ENCODE measurements around the gene RBPMS2.
A peak's percentile ranks its signal among the peaks of the same experiment; 100 is the strongest.

The RBPMS2 gene

DNA sequence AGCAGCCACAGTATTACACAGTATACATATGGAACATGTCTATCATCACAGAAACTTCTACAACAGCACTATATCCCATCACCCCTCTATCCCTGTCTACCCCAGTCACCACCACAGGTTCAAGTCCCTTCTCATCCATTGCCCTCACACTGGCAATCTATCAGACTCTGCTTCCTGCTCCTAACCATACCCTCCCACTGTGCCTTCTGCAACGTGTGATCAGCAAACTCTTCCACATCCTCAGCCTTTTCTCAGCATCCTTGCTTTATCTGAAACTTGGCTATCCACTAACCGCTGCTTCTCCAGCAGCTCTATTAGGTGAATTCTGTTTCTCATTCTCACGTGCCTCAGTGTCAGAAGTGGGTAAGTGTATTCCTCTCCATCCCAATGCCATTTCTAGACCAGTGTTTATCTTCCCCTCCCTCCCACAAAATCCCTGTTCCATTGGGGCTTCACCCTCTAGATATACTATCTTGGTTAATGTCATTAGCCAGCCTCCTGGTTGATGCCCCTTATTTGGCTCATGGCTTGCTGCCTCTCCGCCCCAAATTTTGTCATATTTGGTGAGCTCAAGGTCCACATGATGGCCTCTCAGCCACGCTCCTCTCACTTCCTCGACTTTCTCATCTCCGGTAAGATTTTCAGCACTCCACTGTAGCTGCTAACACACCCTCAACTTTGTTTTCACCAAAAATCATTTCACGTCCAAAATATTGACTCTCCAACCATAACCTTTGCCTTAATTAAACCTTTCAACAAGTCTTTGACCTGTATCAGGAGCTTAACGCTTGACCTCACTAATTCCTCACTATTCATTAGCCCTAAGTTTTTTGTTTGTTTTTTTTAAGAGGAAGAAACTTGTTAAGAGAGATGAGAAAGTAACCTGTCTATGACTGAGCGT, 69.1 kb downstream of the RBPMS2 start:
- H3K27me3 ChIP-seq (ENCODE audit: insufficient read depth, low read length, poor library complexity) = no peaks in the 10 kb centered on the region
- DNase-seq (no peak), ATAC-seq (ENCODE audit: insufficient read depth, low read depth) (no peak)
- H3K4me2 ChIP-seq (ENCODE audit: insufficient read depth, low read length) = no peak overlapping the region
- H3K79me2 ChIP-seq (ENCODE audit: insufficient read depth, low read length) = peaks cover 17% of the 10 kb centered on the region
- H3K4me1 ChIP-seq (ENCODE audit: insufficient read depth, low read length) = peaks cover 19% of the 10 kb centered on the region
- H3K9ac ChIP-seq (ENCODE audit: low read depth, low read length) = no peak overlapping the region
- no peak for TF ChIP-seq EZH2 (IDR thresholded peaks at IDR 0.05; ENCODE audit: borderline replicate concordance, low read depth, low read length, severe bottlenecking)
- TF ChIP-seq, protein P1, sequence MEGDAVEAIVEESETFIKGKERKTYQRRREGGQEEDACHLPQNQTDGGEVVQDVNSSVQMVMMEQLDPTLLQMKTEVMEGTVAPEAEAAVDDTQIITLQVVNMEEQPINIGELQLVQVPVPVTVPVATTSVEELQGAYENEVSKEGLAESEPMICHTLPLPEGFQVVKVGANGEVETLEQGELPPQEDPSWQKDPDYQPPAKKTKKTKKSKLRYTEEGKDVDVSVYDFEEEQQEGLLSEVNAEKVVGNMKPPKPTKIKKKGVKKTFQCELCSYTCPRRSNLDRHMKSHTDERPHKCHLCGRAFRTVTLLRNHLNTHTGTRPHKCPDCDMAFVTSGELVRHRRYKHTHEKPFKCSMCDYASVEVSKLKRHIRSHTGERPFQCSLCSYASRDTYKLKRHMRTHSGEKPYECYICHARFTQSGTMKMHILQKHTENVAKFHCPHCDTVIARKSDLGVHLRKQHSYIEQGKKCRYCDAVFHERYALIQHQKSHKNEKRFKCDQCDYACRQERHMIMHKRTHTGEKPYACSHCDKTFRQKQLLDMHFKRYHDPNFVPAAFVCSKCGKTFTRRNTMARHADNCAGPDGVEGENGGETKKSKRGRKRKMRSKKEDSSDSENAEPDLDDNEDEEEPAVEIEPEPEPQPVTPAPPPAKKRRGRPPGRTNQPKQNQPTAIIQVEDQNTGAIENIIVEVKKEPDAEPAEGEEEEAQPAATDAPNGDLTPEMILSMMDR (IDR thresholded peaks at IDR 0.05; ENCODE audit: borderline replicate concordance, extremely low read depth, low read length, poor library complexity, severe bottlenecking) = no peak
- H4K20me1 ChIP-seq (ENCODE audit: insufficient read depth, low read length) = no peaks in the 10 kb centered on the region
- H3K27ac ChIP-seq (ENCODE audit: low read length) = no peak overlapping the region
- H3K4me3 ChIP-seq (ENCODE audit: low read depth in 1 of 2, low read length in 2 of 2) = no peak overlapping the region
- no peaks in the 10 kb centered on the region for H3K36me3 ChIP-seq (ENCODE audit: insufficient read depth, low read length)
- no peaks in the 10 kb centered on the region for H3K9me3 ChIP-seq (ENCODE audit: insufficient read depth, low read length, severe bottlenecking)
- no peak overlapping the region for H2AFZ ChIP-seq (ENCODE audit: low read depth, low read length)

DNA sequence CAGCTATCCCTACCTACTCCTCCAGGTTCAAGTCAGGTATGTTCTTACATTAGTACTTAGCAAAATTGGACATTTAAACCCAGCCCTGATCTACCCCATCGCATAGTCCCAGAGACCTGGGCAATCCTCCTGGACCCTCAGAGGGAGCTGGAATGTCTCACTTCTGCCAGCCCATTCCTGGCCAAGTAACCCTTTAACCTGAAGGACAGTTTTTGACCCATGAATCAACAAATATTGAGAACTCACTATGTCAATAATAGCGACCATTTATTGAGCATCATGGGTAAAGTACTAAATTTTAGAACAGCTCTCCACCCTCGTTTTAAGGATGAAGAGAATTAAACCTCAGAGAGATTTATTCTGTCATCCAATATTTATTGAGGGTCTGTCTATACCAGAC, 70.4 kb downstream of the RBPMS2 start:
- DNase-seq (no peak), ATAC-seq (ENCODE audit: insufficient read depth, low read depth) (no peak)
- Histone ChIP-seq H3K4me3 (ENCODE audit: low read depth in 1 of 2, low read length in 2 of 2) (no peak overlapping the region), H3K4me2 (ENCODE audit: insufficient read depth, low read length) (no peak overlapping the region), H2AFZ (ENCODE audit: low read depth, low read length) (no peak overlapping the region), H3K4me1 (ENCODE audit: insufficient read depth, low read length) (peaks cover 32% of the 10 kb centered on the region), H3K79me2 (ENCODE audit: insufficient read depth, low read length) (peaks cover 30% of the 10 kb centered on the region), H3K9ac (ENCODE audit: low read depth, low read length) (no peak overlapping the region), H3K27me3 (ENCODE audit: insufficient read depth, low read length, poor library complexity) (no peaks in the 10 kb centered on the region), H3K27ac (ENCODE audit: low read length) (no peak overlapping the region), H3K9me3 (ENCODE audit: insufficient read depth, low read length, severe bottlenecking) (no peaks in the 10 kb centered on the region), H3K36me3 (ENCODE audit: insufficient read depth, low read length) (peaks cover 5% of the 10 kb centered on the region; the same call in 1 of the 2 replicates), H4K20me1 (ENCODE audit: insufficient read depth, low read length) (peaks cover 6% of the 10 kb centered on the region)
- no peak for TF ChIP-seq EZH2 (IDR thresholded peaks at IDR 0.05; ENCODE audit: borderline replicate concordance, low read depth, low read length, severe bottlenecking)
- TF ChIP-seq, protein P1 (IDR thresholded peaks at IDR 0.05; ENCODE audit: borderline replicate concordance, extremely low read depth, low read length, poor library complexity, severe bottlenecking) = no peak

DNA sequence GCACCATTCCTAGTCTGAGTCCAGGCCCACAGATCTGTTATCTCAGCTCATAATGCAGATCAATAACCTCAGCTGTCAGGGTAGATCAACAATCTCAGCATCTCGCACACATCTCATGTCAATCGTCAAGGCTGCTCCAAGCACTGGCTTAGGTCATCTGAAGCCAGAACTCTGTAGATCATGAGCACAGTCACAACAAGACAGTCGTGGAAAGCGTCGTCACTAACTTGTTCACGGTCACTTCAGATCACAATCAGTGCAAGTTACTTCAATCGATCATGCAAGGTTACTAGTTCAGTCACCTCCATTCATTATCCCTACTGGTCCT, 71.8 kb downstream of the RBPMS2 start:
- TF ChIP-seq, protein P1 (IDR thresholded peaks at IDR 0.05; ENCODE audit: borderline replicate concordance, extremely low read depth, low read length, poor library complexity, severe bottlenecking) = no peak
- no peak for TF ChIP-seq EZH2 (IDR thresholded peaks at IDR 0.05; ENCODE audit: borderline replicate concordance, low read depth, low read length, severe bottlenecking)
- no peak for DNase-seq
- Histone ChIP-seq H2AFZ (ENCODE audit: low read depth, low read length) (peak overlapping the region; percentile 79), H3K4me3 (ENCODE audit: low read depth in 1 of 2, low read length in 2 of 2) (peak overlapping the region; percentile 73 to 79; a peak in 3 of 4 replicates), H3K27me3 (ENCODE audit: insufficient read depth, low read length, poor library complexity) (no peaks in the 10 kb centered on the region), H3K36me3 (ENCODE audit: insufficient read depth, low read length) (peaks cover 9% of the 10 kb centered on the region; the same call in 1 of the 2 replicates), H3K4me1 (ENCODE audit: insufficient read depth, low read length) (peaks cover 43% of the 10 kb centered on the region), H3K9me3 (ENCODE audit: insufficient read depth, low read length, severe bottlenecking) (no peaks in the 10 kb centered on the region), H3K4me2 (ENCODE audit: insufficient read depth, low read length) (peak overlapping the region; percentile 65), H4K20me1 (ENCODE audit: insufficient read depth, low read length) (peaks cover 14% of the 10 kb centered on the region), H3K79me2 (ENCODE audit: insufficient read depth, low read length) (peaks cover 44% of the 10 kb centered on the region), H3K9ac (ENCODE audit: low read depth, low read length) (peak overlapping the region; percentile 81), H3K27ac (ENCODE audit: low read length) (peak overlapping the region; percentile 79)
- no peak; the same call in 2 of the 3 replicates for ATAC-seq (ENCODE audit: insufficient read depth, low read depth)

Measured in DND-41 (cell line).